Globus pallidus (tissue), 1 donor: Measurements from ENCODE around the gene PRDM9.
"Not testable (repeated sequence)": the region's sequence is repeated elsewhere in the genome, so short reads cannot be mapped to it uniquely, and the experiment has no call there.

Experiments
- DNase-seq: peaks from one replicate; pipeline ENCODE4 v3.0.0-alpha.2; 2015; ENCODE audit warnings: low spot score

Gene PRDM9

GRCh38 chr5:23527216-23527920 is 20.0 kb downstream of the PRDM9 start:
- not testable (repeated sequence) for DNase-seq

- DNase-seq: no peak
These were observed 21.3 kb downstream of the PRDM9 start for GRCh38 chr5:23528677-23529076.

GRCh38 chr5:23530571-23530970 is 23.2 kb downstream of the PRDM9 start:
- DNase-seq: no peak

GRCh38 chr5:23571059-23571458 is 63.6 kb downstream of the PRDM9 start:
- no peak for DNase-seq
